ENCODE results near the gene P3R3URF. TPM values are rescaled to one million over a fixed set of nuclear protein-coding genes. Genes with fewer than 3 reads are reported as not detected.

Gene P3R3URF
- total and polyA plus RNA-seq, 2 donors (not counting 3 experiments of a cell fraction or from before 2014, with no cell fraction given): not detected

DNA sequence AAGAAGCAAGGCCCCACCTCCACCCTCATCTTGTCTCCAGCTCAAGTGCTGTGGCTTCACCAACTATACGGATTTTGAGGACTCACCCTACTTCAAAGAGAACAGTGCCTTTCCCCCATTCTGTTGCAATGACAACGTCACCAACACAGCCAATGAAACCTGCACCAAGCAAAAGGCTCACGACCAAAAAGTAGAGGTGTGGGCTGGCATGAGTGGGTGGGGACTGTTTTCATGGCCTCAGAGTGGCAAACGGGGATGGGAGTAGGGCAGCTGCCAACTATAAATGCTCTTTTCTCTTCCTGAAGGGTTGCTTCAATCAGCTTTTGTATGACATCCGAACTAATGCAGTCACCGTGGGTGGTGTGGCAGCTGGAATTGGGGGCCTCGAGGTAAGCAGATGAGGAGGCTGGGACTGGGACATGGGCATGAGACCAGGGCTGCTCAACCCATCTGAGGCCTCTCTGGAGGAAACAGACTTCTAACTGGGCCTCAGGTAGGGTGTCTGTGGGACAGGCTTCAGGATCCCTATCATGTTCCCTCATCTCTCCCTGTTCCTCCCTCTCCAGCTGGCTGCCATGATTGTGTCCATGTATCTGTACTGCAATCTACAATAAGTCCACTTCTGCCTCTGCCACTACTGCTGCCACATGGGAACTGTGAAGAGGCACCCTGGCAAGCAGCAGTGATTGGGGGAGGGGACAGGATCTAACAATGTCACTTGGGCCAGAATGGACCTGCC, 8.8 kb upstream of the P3R3URF start:
- H3K27ac ChIP-seq (ENCODE audit: insufficient read depth, low read depth, low read length): no peak overlapping the region

DNA sequence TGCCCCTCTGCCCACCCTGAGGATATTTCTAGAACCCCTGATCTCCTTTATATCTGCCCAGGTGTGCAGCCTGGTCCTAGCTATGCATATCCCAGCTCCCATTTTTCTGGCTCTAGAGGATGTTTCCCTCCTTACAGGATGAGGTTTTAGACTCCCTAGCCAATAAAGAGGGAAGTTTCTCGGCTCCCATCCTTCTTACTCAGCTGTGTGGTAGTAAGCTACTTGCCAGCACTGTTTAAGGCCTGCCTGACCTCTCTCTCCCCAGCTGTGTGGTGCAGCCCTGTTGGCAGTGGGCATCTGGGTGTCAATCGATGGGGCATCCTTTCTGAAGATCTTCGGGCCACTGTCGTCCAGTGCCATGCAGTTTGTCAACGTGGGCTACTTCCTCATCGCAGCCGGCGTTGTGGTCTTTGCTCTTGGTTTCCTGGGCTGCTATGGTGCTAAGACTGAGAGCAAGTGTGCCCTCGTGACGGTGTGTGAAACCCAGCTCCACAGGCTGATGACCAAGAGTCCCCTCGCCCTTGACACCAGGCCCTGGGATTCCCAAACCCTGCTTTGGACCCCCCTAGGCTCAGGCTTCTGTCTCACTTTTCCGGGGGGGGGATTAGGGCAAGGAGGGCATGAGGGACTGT, 7.8 kb upstream of the P3R3URF start:
- peaks cover 27% of the 10 kb centered on the region for H3K4me1 ChIP-seq (ENCODE audit: control insufficient read depth, extremely low read depth, insufficient read depth, low read length)
- ChIA-PET CTCF (interaction anchor here (1.0 to 7.0 kb wide), 9 partner anchors 16 to 671 kb away, joined by 3 to 134 read pairs (median 4); partner anchors contain the start of gene LURAP1), POLR2A (no interaction called here)
- no peak overlapping the region for H3K4me2 ChIP-seq (ENCODE audit: insufficient read depth, low read length)
- no peak overlapping the region for H2AFZ ChIP-seq (ENCODE audit: low read depth, low read length)
- H3K27me3 ChIP-seq (ENCODE audit: control insufficient read depth in 2 of 2, insufficient read depth in 2 of 2, low read length in 2 of 2): no peaks in the 10 kb centered on the region
- intact Hi-C loops (cut with micrococcal nuclease) (loop anchor here (1.0 to 5.0 kb wide), 3 partner anchors 14 to 158 kb away; partner anchors contain the start of genes NSUN4 and POMGNT1), dilution Hi-C loops (cut with MboI; ENCODE audit: extremely low pct_ligation_motif_present, low sequenced_read_pairs) (loop anchor here (25.0 kb wide), 1 partner anchor 147 kb away; no protein-coding TSS in a partner anchor)
- no peak for TF ChIP-seq POLR2A (IDR thresholded peaks at IDR 0.05; ENCODE audit: low read depth, low read length)
- H3K36me3 ChIP-seq (ENCODE audit: control insufficient read depth in 2 of 2, extremely low read depth in 1 of 2, insufficient read depth in 2 of 2, low read length in 2 of 2): no peaks in the 10 kb centered on the region
- H3K4me3 ChIP-seq (replicated peaks in 1 of 3; ENCODE audit: insufficient read depth in 1 of 3, low read depth in 1 of 3, low read length in 3 of 3): no peak overlapping the region
- H3K79me2 ChIP-seq (ENCODE audit: control insufficient read depth, insufficient read depth, low read length): no peaks in the 10 kb centered on the region
- no peaks in the 10 kb centered on the region for H3K9me3 ChIP-seq (replicated peaks; ENCODE audit: control insufficient read depth, insufficient read depth, low read length)
- peak overlapping the region; percentile 75 for H3K27ac ChIP-seq (ENCODE audit: insufficient read depth, low read depth, low read length)
- H3K9me1 ChIP-seq (replicated peaks; ENCODE audit: control insufficient read depth, extremely low read depth, insufficient read depth, low read length): no peaks in the 10 kb centered on the region
- DNase-seq (ENCODE audit: low read depth, low spot score) (no peak), FAIRE-seq (no peak)
- BruUV-seq (replicated peaks): no TSS peak
- H4K20me1 ChIP-seq (replicated peaks; ENCODE audit: control insufficient read depth, extremely low read depth, insufficient read depth, low read length): no peaks in the 10 kb centered on the region
- no peak overlapping the region for H3K9ac ChIP-seq (replicated peaks; ENCODE audit: extremely low read depth, insufficient read depth, low read length)

More for the DNA sequence above, 8.8 kb upstream of the P3R3URF start:
- Histone ChIP-seq H3K9ac (replicated peaks; ENCODE audit: extremely low read depth, insufficient read depth, low read length) (no peak overlapping the region), H3K4me3 (replicated peaks in 1 of 3; ENCODE audit: insufficient read depth in 1 of 3, low read depth in 1 of 3, low read length in 3 of 3) (no peak overlapping the region), H3K9me3 (replicated peaks; ENCODE audit: control insufficient read depth, insufficient read depth, low read length) (no peaks in the 10 kb centered on the region), H2AFZ (ENCODE audit: low read depth, low read length) (no peak overlapping the region), H3K27me3 (ENCODE audit: control insufficient read depth in 2 of 2, insufficient read depth in 2 of 2, low read length in 2 of 2) (no peaks in the 10 kb centered on the region), H3K4me1 (ENCODE audit: control insufficient read depth, extremely low read depth, insufficient read depth, low read length) (peaks cover 27% of the 10 kb centered on the region), H3K9me1 (replicated peaks; ENCODE audit: control insufficient read depth, extremely low read depth, insufficient read depth, low read length) (no peaks in the 10 kb centered on the region), H3K36me3 (ENCODE audit: control insufficient read depth in 2 of 2, extremely low read depth in 1 of 2, insufficient read depth in 2 of 2, low read length in 2 of 2) (peaks cover 0 to 3% of the 10 kb centered on the region in 2 experiments), H3K79me2 (ENCODE audit: control insufficient read depth, insufficient read depth, low read length) (no peaks in the 10 kb centered on the region), H3K4me2 (ENCODE audit: insufficient read depth, low read length) (no peak overlapping the region), H4K20me1 (replicated peaks; ENCODE audit: control insufficient read depth, extremely low read depth, insufficient read depth, low read length) (no peaks in the 10 kb centered on the region)
- dilution Hi-C loops (cut with MboI; ENCODE audit: extremely low pct_ligation_motif_present, low sequenced_read_pairs) (loop anchor here (25.0 kb wide), 1 partner anchor 148 kb away; no protein-coding TSS in a partner anchor), intact Hi-C loops (cut with micrococcal nuclease) (loop anchor here (5.0 kb wide), 1 partner anchor 157 kb away; the partner anchor contains the start of gene NSUN4)
- FAIRE-seq: no peak
- no peak for DNase-seq (ENCODE audit: low read depth, low spot score)
- ChIA-PET CTCF (interaction anchor here (1.5 kb wide), 1 partner anchor 36 kb away, joined by 3 read pairs; no protein-coding TSS in a partner anchor), POLR2A (no interaction called here)
- no TSS peak for BruUV-seq (replicated peaks)
- TF ChIP-seq POLR2AphosphoS5 (IDR thresholded peaks at IDR 0.05; ENCODE audit: insufficient read depth, low read depth, low read length): no peak
- no peak for TF ChIP-seq FOS (IDR thresholded peaks at IDR 0.05; ENCODE audit: borderline replicate concordance, insufficient read depth, low read length)
- no peak for TF ChIP-seq JUN (IDR thresholded peaks at IDR 0.05; ENCODE audit: borderline replicate concordance, insufficient read depth, insufficient read length, low read depth)
